Urothelium cell line (cell line): ENCODE data around the gene FAM210A.
A peak's percentile ranks its signal among the peaks of the same experiment; 100 is the strongest.
"Not testable (repeated sequence)": the region's sequence is repeated elsewhere in the genome, so short reads cannot be mapped to it uniquely, and the experiment has no call there.

Source experiments
- DNase-seq: peaks from one replicate; pipeline ENCODE4 v3.0.0; 2011; ENCODE audit warnings: low spot score, mixed read lengths
- FAIRE-seq: peaks from 2 replicates; lab custom pipeline; 2011; peaks lifted over from hg19 to GRCh38; lab: Jason Lieb, UNC

The FAM210A gene, protein sequence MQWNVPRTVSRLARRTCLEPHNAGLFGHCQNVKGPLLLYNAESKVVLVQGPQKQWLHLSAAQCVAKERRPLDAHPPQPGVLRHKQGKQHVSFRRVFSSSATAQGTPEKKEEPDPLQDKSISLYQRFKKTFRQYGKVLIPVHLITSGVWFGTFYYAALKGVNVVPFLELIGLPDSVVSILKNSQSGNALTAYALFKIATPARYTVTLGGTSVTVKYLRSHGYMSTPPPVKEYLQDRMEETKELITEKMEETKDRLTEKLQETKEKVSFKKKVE

DNA sequence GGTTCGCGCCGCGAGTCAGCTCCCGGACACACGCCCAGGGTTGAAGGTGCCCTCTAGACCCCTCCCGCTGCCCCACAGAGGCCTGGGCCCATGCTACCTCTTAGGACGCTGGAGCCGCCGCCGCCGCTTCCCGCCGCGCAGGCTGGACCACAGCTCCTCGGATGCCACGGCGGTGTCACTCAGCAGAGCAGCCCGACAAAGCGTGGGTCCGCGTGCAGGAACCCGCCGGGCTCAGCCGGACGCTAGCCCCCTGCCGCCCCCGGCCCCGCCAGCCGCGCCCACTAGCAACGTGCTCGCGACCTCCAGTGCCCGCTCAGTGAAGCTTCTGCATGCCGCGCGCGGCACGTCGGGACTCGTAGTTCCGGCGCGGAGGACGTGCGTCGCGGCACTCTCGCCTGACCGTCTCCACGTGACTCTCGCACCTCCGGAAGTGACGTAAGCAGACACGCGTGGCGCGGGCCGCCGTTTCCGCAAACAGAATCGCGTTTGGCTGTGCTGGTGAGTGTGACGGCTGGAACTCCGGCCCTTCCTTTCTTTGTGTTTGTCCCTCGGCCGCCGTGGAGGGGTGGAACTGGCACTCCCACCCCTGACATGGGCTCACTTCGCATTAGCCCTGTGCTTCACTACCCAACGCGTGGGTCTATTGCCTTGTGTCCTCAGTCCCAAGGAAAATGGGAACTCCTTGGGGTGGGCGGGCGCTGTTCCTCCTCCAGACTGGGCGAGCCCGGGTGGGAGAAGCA is at the start of gene FAM210A, which contains the start of gene RNMT:
TSS of gene FAM210A (minus strand) at position 327 of the 740 bp plus-strand sequence. CDS start 44,481 bp downstream, outside the sequence.
TSS of gene RNMT (plus strand) at position 442 of the 740 bp plus-strand sequence. CDS start 4,845 bp downstream, outside the sequence.
- FAIRE-seq (peak; percentile 100), DNase-seq (peak; percentile 100)

DNA sequence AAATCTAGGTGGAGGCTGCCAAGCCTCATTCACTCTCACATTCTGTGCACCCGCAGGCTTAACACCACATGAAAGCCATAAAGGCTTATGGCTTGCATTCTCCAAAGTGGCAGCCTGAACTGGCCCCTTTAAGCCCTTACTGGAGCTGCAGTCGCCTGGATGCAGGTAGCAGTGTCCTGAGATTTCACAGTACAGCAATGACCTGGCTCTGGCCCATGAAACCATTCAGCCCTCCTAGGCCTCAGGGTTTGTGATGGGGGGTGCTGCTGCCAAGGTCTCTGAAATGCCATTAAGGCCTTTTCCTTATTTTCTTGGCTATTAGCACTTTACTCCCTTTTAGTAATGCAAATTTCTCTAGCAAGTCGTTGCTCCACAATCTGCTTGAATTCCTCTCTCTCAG is 48.7 kb upstream of the FAM210A start:
- DNase-seq (no peak), FAIRE-seq (peak; percentile 17)

DNA sequence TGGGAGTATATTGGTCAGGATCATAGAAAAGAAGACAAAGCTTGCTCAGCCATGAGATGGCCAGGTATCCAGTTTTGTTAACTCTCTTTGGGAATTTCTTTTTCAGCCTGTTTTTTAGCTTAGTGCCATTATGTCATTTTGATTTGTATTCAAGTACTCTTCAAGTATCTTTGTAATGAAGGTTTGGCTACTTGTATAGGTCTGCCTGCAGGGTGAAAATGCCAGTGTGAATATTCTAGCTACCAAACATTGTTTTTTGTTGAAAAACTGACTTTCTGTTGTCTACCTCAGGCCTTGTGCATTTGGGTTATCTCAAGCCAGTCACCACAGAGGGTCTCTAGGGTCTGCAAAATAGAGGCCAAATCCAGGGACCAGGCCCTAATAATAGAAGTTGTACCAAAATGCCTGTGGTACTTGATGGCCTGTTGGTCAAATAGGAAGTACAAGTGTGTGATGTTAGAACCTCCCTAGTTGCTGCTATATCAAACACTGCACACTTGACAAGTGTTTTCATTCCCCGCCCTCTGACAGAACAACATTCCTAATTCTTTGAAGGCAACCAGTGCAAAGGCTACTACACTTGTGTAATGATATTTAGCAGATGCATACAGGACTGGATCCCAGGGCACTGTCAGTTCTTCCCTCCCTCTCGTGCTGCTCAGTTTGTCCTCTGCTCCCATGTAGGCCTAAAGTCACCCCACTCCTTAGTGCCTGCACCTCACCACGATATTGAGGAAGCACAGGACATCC is 36.5 kb upstream of the FAM210A start:
- no peak for DNase-seq
- FAIRE-seq: peak; percentile 90

DNA sequence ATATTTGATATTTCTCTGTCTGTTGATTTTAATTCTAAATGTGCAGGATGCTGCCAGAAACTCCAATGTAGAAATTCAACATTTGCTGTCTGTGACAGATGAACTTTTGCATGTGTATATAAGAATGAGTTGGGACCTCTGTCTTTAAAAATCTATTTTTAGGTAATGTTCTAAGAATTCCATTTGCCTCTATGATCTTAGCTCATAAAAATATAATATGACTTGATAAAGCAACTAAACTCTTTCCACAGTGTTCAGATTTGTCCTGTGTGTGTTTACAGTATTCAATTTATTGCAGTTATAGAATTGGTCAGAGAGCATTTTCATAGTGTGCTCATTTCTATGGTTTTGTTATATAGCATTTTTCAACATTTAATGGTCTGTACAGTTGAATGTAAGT is 33.7 kb upstream of the FAM210A start:
- DNase-seq (no peak), FAIRE-seq (no peak)

DNA sequence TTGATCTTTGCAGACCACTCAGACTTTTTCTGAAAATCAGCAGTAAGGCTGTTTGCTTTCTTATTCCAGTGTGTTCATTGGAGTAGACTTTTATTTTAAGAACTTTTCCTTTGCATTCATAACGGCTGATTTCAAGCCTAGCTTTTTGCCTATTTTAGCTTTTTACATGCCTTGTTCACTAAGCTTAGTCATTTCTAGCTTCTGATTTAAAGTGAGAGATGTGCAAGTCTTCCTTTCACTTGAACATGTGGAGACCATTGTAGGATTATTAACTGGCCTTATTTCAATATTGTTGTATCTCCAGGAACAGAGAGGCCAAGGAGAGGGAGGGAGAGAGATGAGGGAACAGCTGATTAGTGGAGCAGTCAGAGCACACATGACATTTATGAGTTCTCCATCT is 32.3 kb upstream of the FAM210A start:
- DNase-seq: no peak
- no peak for FAIRE-seq

DNA sequence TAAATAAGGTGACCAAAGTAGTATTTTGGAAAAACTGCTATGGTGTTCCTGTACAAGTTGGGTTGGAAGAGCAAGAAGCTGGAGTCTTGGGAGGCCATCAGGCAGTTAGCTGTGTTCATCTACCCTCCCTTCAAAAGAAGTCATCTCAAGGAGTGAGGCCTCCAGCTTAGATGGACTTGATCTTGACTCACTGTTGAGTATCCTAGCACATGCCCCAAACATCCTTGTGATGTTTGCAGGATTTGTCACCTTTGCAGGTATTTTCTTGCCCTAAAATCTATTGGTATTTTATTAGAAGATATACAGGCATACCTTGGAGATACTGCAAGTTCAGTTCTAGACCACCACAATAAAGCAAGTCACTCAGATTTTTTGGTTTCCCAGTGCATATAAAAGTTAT is 30.3 kb upstream of the FAM210A start:
- DNase-seq: no peak
- no peak for FAIRE-seq

DNA sequence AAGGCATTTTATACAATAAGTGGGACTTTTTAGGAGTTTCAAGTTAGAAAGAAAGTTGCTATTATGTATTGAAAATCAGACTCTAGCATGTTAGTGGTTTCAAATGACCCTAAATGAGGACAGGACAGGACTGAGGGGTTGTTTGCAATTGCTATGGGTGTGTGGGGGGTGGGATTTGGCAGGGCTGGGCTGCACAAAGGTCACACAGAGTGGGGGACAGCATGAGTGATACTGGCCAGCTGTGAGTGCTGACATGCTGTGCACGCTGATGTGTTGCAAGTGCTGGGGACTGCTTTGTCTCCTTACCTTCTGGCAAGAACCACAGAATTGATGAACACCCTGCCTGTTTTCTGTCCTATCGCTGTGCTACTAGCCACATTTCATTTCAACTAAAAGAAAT is 29.9 kb upstream of the FAM210A start:
- FAIRE-seq (peak; percentile 88), DNase-seq (no peak)

DNA sequence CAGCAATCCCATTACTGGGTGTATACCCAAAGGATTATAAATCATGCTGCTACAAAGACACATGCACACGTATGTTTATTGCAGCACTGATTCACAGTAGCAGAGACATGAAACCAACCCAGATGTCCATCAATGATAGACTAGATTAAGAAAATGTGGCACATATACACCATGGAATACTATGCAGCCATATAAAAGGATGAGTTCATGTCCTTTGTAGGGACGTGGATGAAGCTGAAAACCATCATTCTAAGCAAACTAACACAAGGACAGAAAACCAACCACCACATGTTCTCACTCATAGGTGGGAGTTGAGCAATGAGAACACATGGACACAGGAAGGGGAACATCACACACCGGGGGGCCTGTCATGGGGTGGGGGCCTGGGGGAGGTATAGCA is 25.2 kb upstream of the FAM210A start:
- peak; percentile 97 for FAIRE-seq
- not testable (repeated sequence) for DNase-seq

DNA sequence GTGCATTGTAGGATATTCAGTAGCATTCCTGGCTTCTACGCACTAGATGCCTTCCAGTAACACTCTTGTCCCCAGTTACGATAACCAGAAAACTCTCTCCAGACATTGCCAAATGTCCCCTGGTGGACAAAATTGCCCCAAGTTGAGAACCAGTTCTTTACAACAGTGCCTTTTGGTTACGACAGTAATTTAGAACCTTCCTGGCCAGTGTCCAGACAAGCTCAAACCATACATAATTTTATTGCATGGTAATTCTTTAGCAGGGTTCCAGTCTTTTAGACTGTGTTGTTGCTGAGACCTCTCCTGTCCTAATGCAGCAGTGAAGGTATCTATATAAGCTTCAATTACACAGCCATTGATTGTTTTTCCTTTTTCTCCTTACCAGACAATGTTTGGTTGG is 20.3 kb upstream of the FAM210A start:
- peak; percentile 81 for FAIRE-seq
- DNase-seq: no peak

DNA sequence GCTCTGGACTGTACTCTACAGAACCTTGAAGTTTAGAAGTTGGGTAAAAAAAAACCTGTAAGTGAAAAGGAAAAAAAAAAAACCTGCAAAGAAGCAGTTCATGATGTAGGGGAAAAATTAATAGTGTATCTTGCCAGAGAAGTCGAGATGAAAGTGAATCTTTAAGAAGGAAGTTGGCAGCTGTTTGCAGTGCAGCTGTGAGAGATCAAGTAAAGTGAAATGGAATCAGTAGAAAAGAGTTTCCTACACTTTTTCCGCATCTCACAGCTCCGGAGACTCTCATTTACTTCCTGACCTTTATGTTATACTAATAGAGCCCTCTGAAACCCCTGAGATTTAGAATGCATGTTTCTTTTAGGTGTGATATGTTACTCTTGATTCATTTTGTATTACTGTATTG is 19.3 kb upstream of the FAM210A start:
- FAIRE-seq (no peak), DNase-seq (no peak)

DNA sequence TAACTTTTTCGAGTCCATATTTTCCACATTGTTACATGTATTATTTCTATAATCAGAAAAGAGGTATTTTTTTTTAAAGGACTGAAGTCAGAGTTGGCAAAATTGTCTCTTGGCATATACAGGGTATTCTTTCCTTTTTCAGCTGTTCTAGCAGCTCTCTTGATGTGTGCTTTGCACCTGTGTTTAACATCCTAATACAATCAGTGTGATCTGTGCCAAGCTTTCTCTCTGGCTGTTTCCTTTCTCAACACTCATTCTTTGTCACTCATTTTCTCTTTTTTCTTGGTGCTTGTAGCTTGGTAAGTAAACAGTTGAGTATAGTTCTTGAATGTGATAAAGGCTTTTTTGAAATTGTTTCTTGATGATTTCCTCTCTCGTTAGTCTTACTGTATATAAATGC is 9.3 kb upstream of the FAM210A start:
- no peak for FAIRE-seq
- no peak for DNase-seq

DNA sequence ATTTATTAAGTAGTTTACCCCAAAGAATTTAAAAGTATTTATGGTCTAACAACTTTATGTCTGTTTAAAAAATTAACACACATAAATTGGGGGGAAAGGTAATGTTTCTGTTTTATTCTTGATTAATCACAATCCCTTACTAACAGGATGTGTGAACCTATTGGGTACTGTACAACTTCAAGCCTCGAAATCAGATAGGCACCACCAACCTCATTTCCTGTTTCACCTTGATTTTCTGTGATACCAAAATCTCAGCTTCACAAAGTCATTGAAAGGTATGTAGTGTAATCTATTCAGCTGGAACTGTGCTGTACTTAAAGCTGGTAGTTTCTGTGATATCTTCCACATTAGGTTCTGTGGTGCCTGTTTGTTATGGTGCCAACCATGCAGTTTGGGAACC is 4.1 kb upstream of the FAM210A start:
- DNase-seq (no peak), FAIRE-seq (no peak)

DNA sequence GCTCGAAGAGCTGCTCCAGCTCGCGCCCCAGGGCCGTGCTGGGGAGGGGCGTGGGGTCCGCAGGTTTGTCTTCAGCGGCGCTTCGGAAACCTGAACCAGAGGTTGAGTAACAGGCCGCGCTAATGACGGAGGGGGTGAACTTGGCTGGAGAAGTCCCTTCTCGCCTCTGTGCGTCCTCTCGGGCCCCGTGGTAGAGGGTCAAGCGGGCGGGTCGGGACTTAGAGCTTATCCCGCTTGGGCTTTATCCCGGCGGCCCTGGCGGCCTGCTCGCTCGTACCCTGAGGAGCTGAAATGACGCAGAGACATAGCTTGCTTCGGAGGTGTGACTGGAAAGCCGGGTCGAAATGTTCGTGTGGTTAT is 594 bp upstream of the FAM210A start:
- no peak for FAIRE-seq
- peak; percentile 66 for DNase-seq

DNA sequence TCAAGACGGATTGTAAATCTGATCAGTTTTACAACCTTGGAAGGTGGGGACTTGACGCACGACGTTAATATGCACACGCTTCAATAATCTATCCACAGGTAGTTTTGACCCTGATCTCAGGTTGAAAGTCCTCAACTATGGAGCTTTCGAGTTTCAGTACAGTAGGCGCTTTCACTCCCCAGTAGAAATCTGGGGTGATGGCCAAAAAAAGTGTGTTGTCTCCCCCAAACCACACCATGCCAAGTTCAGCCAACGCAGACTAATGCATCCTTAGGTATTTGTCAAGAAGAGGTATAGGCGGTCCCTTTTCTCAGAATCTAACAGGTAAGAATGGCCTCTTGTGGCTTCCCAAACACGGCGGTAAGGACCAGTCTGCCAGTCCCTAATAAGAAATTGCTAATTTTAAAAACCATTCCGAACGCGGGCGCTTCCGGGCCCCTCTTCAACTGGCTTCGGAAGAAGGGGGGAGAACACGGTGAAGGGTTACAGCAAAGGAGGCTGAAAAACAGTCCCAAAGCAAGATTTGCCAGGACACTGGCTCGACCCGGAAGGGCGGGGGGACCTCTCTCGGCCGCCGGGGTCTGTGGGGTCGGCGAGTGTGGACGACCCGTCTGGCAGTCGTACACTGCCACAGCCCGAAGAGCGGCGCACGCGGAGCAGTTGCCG is 659 bp downstream of the FAM210A start:
- no peak for DNase-seq

DNA sequence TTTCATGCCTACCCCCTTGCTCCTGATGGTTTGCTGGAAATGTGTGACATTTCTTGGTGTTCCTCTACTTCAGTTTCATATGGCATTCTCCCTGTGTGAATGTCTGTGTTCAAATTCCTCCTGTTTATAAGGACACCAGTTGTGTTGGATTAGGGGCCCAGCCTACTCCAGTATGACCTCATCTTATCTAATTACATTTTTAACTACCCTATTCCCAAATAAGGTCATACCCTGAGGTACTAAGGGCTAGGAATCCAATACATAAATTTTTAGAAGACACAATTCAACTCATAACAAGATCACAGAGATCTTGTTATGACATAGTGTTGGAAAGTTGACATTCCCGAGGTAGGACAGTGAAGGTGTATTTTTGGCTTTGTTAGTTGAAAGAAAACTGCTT is 5.5 kb downstream of the FAM210A start:
- DNase-seq (no peak), FAIRE-seq (peak; percentile 92)

More for the DNA sequence above, 659 bp downstream of the FAM210A start:
- no peak for FAIRE-seq

DNA sequence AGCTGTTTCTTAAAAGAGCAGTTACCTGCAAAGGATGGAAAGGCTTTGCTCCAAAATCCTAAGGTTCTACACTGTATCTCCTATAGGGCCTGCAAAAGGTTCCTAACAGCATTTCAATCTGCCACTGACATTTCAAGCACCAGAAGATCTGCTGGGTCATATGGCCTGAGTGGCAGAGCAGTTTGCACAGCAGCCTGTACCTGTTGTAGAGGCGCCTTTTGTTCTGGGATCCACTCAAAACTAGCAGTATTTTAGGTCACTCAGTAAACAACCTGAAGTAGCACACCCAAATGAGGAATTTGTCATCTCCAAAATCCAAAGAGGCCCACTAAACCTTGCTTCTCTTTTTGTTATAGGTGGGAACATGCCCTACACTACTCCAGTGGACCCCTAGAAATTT is 6.2 kb downstream of the FAM210A start:
- FAIRE-seq (no peak), DNase-seq (no peak)

DNA sequence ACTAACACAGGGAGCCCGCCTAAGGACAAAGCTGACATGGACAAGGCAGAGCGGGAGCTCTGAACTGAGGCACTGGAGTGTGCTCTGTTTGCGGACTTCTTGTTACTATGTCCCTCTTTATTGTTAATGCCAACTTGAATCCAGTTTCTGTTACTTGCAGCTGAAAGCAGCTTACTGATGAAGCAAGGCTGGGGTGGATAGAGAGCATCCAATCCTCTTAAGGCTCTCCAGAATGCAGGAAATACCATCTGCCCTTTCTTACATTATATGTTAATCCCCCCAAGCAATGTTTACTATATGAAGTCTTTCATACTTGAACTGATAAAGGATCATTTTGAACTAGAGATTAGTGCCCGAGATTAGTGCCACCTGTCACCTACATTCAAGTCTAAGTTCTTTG is 9.4 kb downstream of the FAM210A start:
- DNase-seq (no peak), FAIRE-seq (peak; percentile 59)

DNA sequence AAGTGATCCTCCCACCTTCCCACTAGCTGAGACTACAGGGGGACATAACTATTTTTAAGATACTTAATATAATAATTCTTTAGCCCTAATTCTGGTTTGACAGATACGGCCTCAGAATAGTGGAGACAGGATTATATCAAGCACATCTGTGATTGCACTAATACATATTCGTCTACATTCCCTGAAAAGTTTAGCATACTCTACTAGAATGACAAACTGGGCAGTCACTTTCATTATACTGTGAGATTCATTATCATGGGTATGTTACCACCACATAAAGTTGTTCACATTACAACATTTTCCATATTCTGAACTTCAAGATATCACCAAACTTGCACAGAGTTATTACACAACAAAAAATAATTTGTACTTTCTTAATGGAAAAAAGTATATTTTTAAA is 11.0 kb downstream of the FAM210A start:
- DNase-seq (no peak), FAIRE-seq (peak; percentile 79)

DNA sequence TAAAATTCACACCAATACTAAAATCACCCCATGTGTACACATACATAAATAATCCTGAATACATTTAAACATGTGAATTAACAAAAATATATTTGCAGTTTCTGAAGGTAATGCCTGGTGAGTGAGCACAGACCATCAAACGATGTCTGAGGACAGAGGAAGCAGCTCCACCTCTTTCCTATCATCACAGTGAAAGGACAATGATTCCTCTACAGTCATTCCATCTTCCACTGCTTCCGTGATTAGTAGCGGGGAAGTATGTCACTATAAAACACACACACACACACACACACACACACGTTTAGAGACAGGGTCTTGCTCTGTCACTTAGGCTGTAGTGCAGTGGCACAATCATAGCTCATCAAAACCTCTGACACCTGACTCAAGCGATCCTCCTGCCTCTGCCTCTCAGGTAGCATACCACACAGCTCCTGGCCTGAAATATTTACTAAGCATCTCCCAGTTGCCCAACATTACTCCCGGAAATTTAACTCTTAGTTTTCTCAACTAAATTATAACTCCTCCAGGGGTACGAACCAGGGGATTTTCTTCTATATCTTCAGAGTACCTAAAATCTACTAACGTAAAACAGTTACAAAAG is 12.8 kb downstream of the FAM210A start:
- FAIRE-seq: peak; percentile 94
- no peak for DNase-seq

DNA sequence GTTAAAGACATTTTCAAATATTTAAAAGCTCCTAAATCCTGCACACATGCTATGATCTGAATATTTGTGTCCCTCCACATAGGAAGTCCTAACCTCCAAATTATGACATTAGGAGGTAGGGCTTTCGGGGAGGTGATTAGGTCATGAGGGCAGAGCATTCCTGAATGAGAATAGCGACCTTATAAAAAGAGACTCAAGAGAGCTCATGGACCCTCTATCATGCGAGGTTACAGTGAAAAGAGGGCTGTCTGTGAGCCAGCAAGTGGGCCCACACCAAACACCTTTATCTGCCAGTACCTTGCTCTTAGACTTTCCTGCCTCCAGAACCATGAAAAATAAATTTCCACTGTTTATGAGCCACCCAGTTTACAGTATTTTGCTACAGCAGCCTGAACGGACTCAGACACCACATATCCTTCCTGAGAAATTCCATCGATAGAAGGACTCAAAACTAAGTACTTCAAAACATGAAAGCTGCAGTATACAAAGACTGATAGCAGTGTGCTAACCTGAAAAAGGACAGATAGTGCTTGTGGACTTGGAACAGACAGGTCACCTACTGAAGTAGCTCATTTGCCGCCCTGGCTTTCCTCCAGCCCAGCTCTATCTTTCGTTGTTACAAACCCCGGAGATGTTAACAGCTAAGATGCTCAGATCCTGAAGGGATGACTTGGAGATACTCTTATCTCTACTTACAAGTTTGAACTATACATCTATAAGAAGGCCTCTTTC is 13.8 kb downstream of the FAM210A start:
- no peak for DNase-seq
- FAIRE-seq: no peak
